Transverse colon (tissue), 4 donors: ENCODE data around the gene PTPRO. TPM values are rescaled to one million over a fixed set of nuclear protein-coding genes. Genes with fewer than 3 reads are reported as not detected.

Experiments
- DNase-seq: peaks from one replicate; pipeline ENCODE4 v3.0.0-alpha.2; 2019
- H3K27ac ChIP-seq, 4 donors: fragments of 200-600 bp; sonication (generic); 2 replicates each; pipeline ENCODE4 v1.5.1; 2016 to 2018; ENCODE audit warnings: inconsistent platforms in 4 of 4
- H3K27me3 ChIP-seq: fragments of 200-600 bp; sonication (generic); 2 replicates; pipeline ENCODE4 v1.5.1; 2017; ENCODE audit warnings: inconsistent platforms
- H3K36me3 ChIP-seq, 4 donors: fragments of 200-600 bp; sonication (generic); 2 replicates each; pipeline ENCODE4 v1.5.1; 2017 to 2019; ENCODE audit warnings: inconsistent platforms in 4 of 4
- H3K4me1 ChIP-seq, 4 donors: fragments of 200-600 bp; sonication (generic); 2 replicates each; pipeline ENCODE4 v1.5.1; 2017 to 2020; ENCODE audit warnings: inconsistent platforms in 4 of 4
- H3K4me3 ChIP-seq, 4 donors: fragments of 200-600 bp; sonication (generic); 1 replicate in 1 of 4; 2 replicates in 3 of 4; pipeline versions ENCODE4 v1.5.1 to v1.6.1; 2017 to 2019; ENCODE audit warnings: inconsistent platforms in 4 of 4
- H3K9me3 ChIP-seq, 2 donors: fragments of 200-600 bp; sonication (generic); 2 replicates each; pipeline ENCODE4 v1.5.1; 2017 to 2019; ENCODE audit warnings: inconsistent platforms in 2 of 2
- EP300 ChIP-seq: sonication (generic); formaldehyde crosslinking; IDR thresholded peaks from one replicate; pipeline ENCODE4 v1.6.1; 2017; ENCODE audit warnings: antibody characterized with exemption, low read depth
- POLR2A ChIP-seq: fragments of 450-650 bp; IDR thresholded peaks from one replicate; pipeline ENCODE4 v1.6.1; 2016; ENCODE audit warnings: antibody characterized with exemption, mild to moderate bottlenecking, moderate library complexity
- POLR2AphosphoS5 ChIP-seq, 3 donors: sonication (generic); formaldehyde crosslinking; IDR thresholded peaks; one replicate each; pipeline ENCODE4 v1.6.1; 2016; ENCODE audit warnings: antibody characterized with exemption in 3 of 3
- WGBS, 2 donors: methylation state at CpG; one replicate each; pipeline ENCODE4 v1.1.5; 2018; ENCODE audit warnings: low coverage in 1 of 2; 5-methylcytosine and 5-hydroxymethylcytosine counted together
- in situ Hi-C, 4 donors: fragments of 200-750 bp; cut with MboI; loops; one replicate each; pipeline versions ENCODE4 v1.15.0 to v1.15.1; 2017; ENCODE audit warnings: low sequenced_read_pairs in 3 of 4, low pct_ligation_motif_present in 1 of 4, low pct_unique_long_range_greater_than_20kb in 1 of 4
- intact Hi-C: fragments of 100-400 bp; cut with DNase I; formaldehyde crosslinking; loops from one replicate; pipeline ENCODE4 v1.15.1; 2023; ENCODE audit warnings: low total_unique reads
- total RNA-seq, 4 donors: library from RNA; depleted of rRNA; stranded (reverse); fragments of >200 nt; gene quantifications; one replicate each; pipeline ENCODE4 v1.1.0, GENCODE V29; 2016
- TF ChIP-seq, protein P1 (sequence below), 5 experiments: fragments of 200-600 bp in 3 of 5; fragments of 450-650 bp in 2 of 5; sonication (generic) in 3 of 5; IDR thresholded peaks; 1 replicate in 2 of 5; 2 replicates in 3 of 5; pipeline ENCODE4 v1.5.1; 2016 to 2017; ENCODE audit warnings: antibody characterized with exemption in 5 of 5, inconsistent platforms in 3 of 5, mild to moderate bottlenecking in 2 of 5, moderate library complexity in 1 of 5

Gene PTPRO
- total RNA-seq, 4 donors from 2014 or later, result 0.75 to 7.9 (median 5.5) TPM

GRCh38 chr12:15541996-15542631 is 219.8 kb downstream of the PTPRO start:
- no peak for DNase-seq
- TF ChIP-seq EP300 (no peak), POLR2AphosphoS5 (IDR thresholded peaks at IDR 0.05) (no peak), POLR2A (no peak)
- TF ChIP-seq, protein P1, sequence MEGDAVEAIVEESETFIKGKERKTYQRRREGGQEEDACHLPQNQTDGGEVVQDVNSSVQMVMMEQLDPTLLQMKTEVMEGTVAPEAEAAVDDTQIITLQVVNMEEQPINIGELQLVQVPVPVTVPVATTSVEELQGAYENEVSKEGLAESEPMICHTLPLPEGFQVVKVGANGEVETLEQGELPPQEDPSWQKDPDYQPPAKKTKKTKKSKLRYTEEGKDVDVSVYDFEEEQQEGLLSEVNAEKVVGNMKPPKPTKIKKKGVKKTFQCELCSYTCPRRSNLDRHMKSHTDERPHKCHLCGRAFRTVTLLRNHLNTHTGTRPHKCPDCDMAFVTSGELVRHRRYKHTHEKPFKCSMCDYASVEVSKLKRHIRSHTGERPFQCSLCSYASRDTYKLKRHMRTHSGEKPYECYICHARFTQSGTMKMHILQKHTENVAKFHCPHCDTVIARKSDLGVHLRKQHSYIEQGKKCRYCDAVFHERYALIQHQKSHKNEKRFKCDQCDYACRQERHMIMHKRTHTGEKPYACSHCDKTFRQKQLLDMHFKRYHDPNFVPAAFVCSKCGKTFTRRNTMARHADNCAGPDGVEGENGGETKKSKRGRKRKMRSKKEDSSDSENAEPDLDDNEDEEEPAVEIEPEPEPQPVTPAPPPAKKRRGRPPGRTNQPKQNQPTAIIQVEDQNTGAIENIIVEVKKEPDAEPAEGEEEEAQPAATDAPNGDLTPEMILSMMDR (IDR thresholded peaks at IDR 0.05), result no peak
- H3K36me3 ChIP-seq, result no peaks in the 10 kb centered on the region
- H3K9me3 ChIP-seq, result no peaks in the 10 kb centered on the region
- H3K27ac ChIP-seq, result peak overlapping the region in 1 of 4 donors; percentile 38
- intact Hi-C loops, result no loop called here
- H3K4me3 ChIP-seq, result no peak overlapping the region
- peaks cover 0 to 41% (median 18%) of the 10 kb centered on the region in 4 donors for H3K4me1 ChIP-seq
- in situ Hi-C loops, result no loop called here
- 88 to 91% methylated on average over 3 of the region's 3 CpGs for WGBS, 2 donors
- H3K27me3 ChIP-seq, result no peaks in the 10 kb centered on the region

- Histone ChIP-seq H3K27me3 (no peaks in the 10 kb centered on the region), H3K36me3 (no peaks in the 10 kb centered on the region), H3K4me3 (no peak overlapping the region), H3K4me1 (peaks cover 0 to 45% (median 18%) of the 10 kb centered on the region in 4 donors), H3K9me3 (no peaks in the 10 kb centered on the region), H3K27ac (no peak overlapping the region)
- intact Hi-C loops, result no loop called here
- TF ChIP-seq POLR2AphosphoS5 (IDR thresholded peaks at IDR 0.05), result no peak
- no peak for DNase-seq
- in situ Hi-C loops, result no loop called here
- 79 to 92% methylated on average over 3 of the region's 3 CpGs for WGBS, 2 donors
These were observed 221.0 kb downstream of the PTPRO start for GRCh38 chr12:15543347-15543746.

GRCh38 chr12:15544589-15544988 is 222.3 kb downstream of the PTPRO start:
- in situ Hi-C loops (no loop called here), intact Hi-C loops (no loop called here)
- no peaks in the 10 kb centered on the region for H3K27me3 ChIP-seq
- no peak overlapping the region for H3K4me3 ChIP-seq
- no peaks in the 10 kb centered on the region for H3K9me3 ChIP-seq
- peaks cover 0 to 45% (median 18%) of the 10 kb centered on the region in 4 donors for H3K4me1 ChIP-seq
- H3K27ac ChIP-seq, result peak overlapping the region in 1 of 4 donors; percentile 76
- no peak for DNase-seq
- no peaks in the 10 kb centered on the region for H3K36me3 ChIP-seq
- TF ChIP-seq, protein P1 (IDR thresholded peaks at IDR 0.05), result no peak
- TF ChIP-seq EP300 (no peak), POLR2AphosphoS5 (IDR thresholded peaks at IDR 0.05) (no peak), POLR2A (no peak)

- in situ Hi-C loops, result no loop called here
These were observed 223.0 kb downstream of the PTPRO start for GRCh38 chr12:15545334-15545733.

More at GRCh38 chr12:15545334-15545733, 223.0 kb downstream of the PTPRO start:
- no peak for DNase-seq
- intact Hi-C loops, result no loop called here
- peak overlapping the region in 3 of 4 donors; percentile 46 to 76 (median 67) for H3K27ac ChIP-seq
- no peak overlapping the region for H3K4me3 ChIP-seq
- WGBS, 2 donors, result 55 to 69% methylated on average over 1 of the region's 1 CpG
- H3K27me3 ChIP-seq, result no peaks in the 10 kb centered on the region
- no peaks in the 10 kb centered on the region for H3K9me3 ChIP-seq
- H3K4me1 ChIP-seq, result peaks cover 0 to 38% (median 13%) of the 10 kb centered on the region in 4 donors
- TF ChIP-seq POLR2AphosphoS5 (IDR thresholded peaks at IDR 0.05) (no peak), EP300 (no peak), POLR2A (no peak)
- TF ChIP-seq, protein P1 (IDR thresholded peaks at IDR 0.05), result no peak
- no peaks in the 10 kb centered on the region for H3K36me3 ChIP-seq
